NCI-H187 (cell line): ENCODE measurements around the gene TMOD2.

Experiments
- DNase-seq, 2 experiments: peaks; one replicate each; lab custom pipeline; 2025; lab: John Stamatoyannopoulos, UW

The TMOD2 gene

DNA sequence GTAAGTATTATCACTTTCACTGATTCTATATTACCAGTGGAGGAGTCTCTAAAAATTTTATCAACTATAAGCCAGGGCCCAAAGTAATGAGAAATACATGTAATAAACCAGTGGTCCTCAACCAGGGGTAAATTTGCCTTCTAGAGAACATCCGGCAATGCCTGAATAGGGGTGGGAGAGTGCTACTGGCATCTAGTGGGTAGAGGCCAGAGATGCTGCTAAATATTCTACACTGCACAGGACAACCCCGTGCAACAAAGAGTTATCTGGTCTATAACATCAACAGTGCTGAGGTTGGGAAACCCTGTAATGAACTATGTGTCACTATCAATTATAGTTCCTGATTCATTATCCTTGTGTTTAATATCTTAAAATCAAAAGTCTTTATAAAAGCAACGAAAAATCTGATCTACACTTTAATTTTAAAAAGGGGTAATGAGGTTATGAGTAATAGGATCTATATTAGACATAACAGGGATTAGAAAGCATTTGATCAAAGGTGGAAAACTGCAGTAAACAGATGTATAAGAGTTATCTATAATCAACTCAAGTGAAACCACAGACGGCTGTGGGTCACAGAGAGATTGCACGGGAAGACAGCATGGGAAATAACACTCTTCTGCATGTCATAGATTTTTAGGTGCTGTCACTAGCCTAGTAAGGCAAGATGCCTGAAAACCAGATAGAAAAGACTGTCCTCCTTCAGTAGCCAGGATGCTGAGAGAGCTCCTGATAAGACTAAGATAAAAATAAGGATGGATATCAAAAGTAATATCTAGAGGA lies 16.0 kb upstream of the TMOD2 start:
- DNase-seq = no peak

DNA sequence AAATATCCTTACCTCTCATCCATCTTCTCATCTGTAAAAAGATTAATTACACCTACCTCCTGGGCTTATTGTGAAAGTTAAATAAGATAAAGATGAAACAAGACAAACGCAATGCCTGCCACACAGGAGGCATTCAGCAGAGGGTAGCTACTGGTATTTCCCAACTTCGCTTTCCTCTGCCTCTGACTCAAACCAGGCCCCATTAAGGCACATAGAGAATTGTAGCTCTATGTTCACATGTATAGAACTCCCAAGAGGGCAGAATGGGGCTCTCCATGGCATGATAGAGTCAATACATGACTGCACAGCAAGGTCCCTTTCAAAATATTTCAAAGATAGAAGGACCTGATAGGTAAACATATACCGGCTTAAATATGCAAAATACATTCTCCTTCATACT lies 15.3 kb upstream of the TMOD2 start:
- no peak for DNase-seq

DNA sequence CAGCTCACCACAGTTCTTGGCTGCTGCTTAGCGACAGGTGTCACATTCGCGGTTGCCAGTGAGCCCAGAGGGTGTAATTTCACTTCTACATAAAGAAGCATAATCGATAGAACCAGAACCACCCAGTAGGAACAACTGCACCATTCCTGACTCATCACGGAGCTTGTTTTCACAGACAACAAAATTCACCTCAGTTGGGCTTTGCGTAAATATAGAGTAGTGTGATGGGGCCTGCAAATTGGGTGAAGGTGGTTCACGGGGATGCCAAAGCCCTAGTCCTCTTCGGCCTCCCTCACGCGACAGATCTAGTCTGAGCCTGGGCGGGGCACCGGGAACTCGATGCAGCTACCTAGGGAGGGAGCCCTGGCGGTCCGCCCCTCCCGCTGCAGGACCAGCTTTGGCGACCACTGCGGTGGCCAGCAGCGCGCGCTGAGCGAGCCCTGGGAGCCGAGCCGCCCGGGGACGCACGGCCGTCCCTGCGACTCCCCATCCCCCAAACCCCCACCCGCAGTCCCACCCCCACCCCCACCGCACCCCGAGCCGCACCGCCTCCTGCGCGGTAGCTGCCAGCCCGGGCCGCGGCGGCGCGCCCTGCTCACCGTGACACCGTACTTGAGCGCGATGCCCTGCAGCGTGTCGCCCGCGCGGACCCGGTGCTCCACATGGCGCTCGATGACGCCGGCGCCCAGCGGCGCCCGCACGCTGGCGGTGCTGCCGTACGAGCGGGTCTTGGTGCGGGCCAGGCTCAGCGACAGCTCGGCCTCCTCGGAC lies 14.5 kb upstream of the TMOD2 start:
- DNase-seq = no peak

DNA sequence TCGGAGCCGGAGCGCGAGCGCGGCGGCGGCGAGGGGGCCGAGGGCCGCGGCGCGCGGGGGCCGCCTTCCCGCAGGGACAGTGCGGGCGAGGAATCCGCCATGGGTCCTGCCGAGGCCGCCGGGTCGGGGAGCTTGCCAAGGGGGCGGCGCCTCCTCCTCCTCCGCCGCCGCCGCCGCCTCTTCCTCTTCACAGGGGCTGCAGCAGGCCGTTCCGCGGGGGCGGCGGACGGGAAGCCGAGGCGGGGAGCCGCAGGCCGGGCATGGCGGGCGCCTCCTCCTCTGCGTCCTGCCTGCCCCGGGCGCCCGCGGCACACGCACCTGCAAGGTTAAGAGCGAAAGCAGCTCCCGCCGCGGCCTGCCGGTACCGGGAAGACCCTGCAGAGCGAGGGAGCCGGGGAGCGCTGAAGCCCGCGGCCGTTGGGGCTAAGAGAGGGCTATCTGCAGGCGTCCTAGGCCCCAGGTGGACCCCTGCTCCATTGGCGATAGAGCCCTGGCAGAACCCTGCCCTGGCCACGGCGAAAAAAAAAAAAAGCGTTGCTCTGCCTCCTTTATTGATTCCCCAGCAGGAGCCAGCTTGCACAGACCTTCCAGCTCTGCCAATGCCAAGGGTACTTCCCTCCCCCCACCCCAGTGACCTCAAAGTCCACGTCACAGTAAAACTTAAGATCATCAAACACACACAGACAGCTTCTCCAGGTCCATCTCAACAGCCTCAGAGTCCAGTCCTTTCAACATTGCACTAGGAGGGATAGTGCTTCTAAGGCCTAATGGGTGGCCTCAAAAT lies 13.7 kb upstream of the TMOD2 start, which contains the start of gene LYSMD2:
Gene LYSMD2 (minus strand): TSS at position 134 of the 784 bp plus-strand sequence. CDS start 33 bp downstream, at position 101.
- no peak for DNase-seq

DNA sequence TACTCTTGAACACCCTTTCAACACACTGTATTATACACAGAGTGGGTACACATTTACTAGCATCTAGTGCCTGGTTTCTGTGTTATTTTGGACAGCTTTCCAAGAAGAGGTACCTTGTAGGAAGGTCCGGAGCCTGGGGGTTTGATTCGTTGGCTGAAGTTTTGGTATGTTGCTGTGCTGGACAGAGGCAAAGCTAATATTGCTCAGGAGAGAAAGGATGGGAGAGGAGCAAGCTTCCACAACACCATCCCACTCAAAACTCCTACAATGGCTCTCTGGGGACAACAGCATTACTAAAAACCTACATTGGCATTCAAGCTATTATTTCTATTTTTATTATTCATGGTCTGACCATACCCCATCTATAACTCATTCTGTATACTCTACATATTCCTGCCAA lies 12.8 kb upstream of the TMOD2 start:
- no peak for DNase-seq

DNA sequence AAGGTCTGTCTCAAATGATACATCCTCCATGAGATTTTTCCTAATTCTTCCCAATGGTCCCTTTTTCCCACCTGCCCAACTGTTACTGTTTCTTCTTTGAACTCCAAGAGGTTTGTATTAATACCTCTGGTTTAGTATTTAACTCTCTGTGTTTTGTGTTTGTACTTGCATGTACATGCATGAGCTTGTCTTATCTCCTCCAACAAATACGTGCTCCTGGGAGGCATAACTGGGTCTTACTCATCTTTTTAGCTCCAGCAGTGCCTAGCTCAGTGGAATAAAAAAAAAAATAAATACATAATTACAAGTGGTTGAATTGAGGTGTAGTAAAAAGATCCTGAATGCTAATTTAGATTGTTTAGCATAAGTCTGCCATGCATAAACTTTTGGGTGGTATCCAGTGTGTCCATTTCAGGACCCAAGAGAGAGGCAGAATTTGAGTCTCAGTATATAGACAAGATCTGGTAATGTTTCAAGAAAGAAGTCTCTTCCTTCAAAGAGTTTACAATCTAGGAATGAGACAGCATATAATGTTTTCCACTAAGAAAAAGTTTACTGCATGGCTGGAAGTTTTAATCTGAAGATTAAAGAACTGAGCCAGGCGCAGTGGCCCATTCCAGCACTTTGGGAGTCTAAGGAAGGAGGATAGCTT lies 12.2 kb upstream of the TMOD2 start:
- DNase-seq = no peak

DNA sequence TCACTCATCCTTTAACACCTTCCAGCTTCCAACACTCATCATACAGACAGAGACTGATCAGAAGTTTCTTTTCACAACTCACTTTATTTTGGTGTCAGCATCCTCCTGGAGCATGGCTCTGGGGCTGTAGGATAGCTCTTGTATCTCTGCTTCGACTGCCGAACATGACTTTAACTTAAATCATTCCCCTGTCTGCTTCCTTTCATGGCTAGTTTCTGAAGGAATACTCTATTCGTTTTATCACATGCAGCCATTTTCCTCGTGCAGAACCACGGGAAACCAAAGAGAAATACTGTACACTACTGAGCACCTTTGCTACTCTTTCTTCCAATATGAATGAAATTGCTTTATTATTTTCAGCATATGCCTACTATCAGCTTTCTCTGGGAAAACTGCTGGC lies 2.1 kb upstream of the TMOD2 start:
- DNase-seq = no peak

DNA sequence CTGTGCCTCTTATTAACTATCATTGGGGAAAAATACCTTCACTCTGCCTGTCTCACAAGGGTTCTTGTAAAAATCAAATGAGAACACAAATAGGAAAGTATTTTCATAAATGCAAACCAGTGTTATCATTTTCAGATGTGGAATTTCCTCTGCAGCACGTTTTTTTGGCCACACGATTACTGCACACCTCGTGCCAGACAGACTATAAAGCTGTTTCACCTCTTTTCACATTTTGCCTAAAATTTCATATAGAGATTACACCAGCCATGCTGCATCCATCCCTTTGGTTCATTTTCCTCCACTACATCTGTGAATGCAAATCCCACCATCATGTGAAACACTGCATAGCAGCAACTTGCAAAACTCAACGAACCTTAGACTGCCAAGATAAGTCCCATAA lies 1.2 kb upstream of the TMOD2 start:
- no peak for DNase-seq

DNA sequence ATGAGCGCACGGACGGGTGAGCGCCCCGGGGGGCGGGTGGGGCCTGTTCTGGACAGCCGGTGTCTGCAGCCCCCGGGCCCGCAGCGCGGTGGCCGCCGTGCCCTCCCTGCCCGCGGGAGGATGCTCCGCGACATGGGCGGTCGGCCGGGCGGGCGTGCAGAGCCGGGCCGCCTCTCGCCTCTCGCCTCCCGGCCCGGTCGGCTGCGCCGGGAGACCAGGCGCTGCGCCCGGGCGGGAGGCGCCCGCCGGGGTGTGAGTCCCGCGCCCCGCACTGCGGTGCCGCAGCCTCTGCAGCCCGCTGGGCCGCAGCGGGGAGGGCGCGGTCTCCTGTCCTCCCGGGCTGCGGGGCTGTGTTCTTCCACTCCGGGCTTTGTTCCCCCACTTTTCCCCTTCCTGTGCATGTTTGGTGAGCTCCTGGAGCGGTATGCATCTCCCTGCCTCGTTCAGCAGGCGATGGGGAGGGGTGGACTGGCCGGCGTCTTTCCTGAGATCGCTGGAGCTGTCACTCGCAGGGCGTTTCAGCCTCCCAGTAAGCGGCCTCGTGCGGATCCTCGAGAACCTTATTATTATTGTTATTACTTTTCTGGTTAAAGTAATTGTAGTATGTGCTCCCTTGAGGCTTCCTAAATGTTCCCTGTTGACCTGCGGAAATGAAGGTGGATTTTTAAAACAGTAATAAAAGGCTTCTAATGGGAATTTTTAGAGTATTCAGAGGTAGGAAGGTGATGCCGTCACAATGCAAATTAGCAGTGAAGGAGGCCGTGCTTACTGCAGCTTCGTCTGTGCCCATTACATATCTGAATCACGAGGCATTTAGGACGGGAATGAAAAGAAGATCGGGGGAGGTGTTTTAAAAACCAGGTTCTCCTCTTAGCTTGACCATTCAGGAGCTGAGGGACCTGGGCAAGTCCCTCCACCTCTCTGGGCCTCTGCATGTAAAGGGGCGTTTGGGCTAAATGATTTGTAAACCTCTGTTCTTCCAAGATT lies 593 bp downstream of the TMOD2 start:
- no peak for DNase-seq

DNA sequence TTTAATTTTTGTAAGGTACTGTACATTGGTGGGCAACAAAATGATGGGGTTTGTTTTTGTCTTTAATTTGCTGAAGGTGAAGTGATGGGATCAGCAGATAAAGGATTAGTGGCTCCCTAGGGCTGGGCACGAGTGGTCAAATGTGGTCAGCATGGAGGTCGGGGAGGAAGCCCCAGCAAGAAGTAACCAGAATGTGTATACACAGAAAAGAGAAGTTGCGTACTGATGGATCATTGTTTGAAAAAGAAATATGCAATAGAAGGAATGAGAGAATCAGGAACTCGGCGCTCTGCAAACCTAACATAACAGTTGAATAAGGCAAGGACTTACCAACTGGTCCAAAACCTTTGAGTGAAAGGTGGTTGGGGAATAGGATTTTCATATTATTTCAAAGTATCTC lies 1.5 kb downstream of the TMOD2 start:
- no peak for DNase-seq

DNA sequence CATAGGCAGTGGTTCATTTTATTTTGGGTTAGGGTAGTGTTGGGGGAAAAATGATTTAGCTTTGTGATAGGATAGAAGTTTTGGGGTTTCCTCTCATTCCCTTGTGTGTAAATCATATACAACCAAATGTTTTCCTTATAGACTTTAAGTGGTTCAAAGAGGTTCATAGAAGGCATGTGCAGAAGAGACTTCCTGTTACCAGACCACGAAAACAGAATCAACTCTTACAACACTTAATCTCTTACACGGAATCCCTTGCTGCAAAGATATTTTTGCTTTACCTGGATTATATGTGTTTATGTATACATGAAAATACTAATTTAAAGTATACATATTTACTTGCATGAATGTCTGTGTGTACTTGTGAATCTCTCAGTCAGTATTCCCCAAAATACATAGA lies 2.9 kb downstream of the TMOD2 start:
- no peak for DNase-seq

DNA sequence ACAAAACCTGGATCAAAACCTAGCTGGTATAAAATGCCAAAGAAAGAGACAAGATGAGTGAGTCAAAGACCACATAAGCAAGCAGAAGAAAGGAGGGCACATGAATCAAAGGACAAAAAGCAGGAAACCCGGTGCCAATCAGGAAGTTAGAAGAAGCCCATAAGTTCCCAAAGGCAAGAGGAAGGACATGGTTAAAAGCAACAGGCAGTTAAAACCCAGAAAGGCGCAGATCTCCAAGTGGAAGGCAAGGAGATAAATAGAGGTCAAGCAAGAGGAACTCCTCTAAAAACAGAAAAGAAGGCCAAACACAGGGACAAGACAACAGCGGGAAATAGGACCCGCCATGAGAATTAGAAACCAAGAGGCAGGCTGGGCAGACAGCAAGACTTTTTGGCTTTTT lies 4.4 kb downstream of the TMOD2 start:
- DNase-seq = no peak

DNA sequence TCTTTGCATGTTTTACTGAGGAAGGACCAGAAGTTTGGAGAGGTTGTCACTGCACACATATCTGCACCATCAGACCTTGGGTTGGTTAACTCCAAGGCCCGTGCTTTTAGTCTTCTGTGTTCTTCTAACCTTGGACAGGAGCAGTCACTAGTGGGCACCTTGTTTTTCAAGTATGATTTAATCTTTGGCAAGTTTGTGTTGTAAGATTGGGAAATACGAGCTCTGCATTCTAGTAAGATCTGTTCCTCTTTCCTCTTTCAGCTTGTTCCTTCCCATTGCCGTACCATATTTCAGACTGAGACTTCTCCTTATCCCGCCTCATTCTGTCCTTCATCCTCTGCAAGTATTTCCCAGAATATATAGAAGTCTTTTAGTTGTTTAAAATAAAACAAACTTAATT lies 5.1 kb downstream of the TMOD2 start:
- DNase-seq = no peak

DNA sequence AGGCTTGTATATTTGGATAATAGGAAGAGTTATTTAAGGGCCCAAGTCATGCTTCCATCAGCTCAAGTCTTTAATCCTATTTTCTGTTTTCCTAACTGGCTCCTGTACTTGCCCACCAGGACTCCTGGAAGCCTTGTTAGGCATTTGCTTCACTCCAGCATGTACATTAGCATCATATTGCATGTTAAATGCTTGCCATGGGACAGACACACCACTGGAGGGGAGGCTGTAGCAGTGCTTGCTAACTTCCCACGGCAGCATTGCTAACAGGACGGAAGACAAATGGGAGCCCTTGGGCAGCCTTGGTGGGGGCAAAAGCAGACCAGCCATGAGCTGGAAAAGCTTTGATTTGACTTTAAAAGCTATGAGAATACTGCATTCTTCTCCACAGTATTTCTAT lies 6.1 kb downstream of the TMOD2 start:
- DNase-seq = no peak

DNA sequence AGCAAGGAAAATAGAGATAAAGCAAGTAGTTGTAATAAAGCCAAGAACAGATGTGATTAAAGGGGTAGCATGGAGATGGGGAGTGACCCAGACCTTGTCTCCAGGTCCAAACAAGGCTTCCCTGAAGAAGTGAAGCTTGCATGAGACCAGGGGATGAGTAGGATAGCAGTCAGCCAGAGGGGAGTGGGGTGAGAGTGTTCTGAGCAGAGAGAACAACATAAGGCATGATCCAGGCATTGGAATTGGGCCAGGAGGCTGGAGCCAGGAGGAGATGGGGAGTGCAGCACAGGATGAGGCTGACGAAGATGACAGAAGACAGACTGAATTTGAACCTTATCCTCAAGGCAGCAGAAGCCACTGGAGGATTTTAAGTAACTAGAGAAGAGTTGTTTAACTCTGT lies 7.2 kb downstream of the TMOD2 start:
- DNase-seq = no peak

DNA sequence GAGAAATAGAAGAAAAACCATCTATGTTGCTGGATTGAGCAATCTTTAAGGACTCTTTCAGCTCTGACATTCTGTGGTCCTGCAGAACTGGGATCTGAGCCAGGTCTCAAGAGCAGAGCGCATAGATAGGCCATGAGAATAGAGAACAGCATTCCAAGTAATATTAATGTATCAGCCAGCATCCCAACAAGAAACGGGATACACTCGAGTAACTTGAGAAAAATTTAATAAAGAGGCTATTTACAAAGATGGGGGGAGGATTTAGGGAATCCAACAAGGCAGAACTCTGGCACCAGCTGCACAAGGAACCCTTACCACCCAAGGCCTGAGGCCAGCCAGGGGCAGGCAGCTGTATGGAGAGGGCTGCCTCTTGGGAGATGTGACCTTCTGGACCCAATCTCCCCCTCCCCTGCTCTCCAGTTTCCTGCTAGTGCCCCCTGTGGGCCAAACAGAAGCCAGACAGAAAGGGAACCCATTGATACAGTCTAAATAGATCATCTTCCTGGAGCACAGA lies 8.2 kb downstream of the TMOD2 start:
- DNase-seq = no peak

DNA sequence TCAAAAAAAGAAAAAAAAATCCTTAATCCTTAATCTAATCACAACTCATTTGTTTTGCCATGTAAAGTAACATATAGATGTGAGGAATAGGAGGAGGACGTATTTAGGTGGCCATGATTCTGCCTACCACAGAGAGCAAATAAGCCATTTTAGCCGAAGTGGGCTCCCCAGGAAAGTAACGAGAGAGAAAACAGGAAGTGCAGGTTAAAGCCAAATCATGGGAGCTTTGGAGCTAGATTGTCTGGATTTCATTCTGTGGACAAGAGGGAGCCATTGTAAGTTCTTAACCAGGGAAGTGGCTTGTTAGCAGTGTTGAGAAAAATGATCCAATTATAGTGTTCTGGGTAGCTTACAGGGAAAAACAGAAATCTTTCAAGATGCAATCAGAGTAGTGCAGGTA lies 9.4 kb downstream of the TMOD2 start:
- no peak for DNase-seq

DNA sequence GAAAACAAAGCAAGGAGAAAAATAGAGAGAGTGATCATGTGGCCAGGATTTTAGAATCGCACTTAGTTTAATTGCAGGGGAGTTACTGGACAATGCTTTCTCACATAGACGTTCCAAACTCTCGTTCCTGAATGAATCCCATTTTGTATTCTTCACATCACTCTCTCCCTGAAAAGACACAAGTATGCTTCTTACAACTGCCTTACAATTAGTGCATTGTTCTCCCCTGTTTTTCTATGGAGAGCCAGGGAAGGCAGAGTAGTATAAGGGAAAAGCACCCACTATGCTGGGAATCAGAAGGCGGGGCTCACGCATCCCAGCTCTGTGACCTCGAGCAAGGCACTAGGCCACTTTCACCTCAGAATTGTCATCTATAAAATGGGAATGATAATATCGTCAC lies 14.4 kb downstream of the TMOD2 start:
- no peak for DNase-seq

DNA sequence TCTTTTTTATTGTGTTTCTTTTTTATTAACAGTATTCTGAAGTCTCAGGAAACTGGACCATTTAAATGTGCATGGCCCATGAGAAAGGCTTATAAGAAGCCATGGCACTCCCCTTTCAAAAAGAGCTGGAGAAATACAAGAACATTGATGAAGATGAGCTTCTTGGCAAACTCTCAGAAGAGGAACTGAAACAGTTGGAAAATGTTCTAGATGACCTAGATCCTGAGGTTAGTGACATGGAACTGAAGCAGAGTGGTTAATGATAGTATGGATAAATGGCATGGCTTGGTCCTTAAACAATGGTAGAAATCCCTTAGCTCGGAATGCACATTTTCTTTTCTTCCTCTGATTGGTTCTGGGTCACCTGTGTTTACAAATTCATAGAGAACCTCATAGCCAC lies 14.9 kb downstream of the TMOD2 start:
- DNase-seq = no peak

DNA sequence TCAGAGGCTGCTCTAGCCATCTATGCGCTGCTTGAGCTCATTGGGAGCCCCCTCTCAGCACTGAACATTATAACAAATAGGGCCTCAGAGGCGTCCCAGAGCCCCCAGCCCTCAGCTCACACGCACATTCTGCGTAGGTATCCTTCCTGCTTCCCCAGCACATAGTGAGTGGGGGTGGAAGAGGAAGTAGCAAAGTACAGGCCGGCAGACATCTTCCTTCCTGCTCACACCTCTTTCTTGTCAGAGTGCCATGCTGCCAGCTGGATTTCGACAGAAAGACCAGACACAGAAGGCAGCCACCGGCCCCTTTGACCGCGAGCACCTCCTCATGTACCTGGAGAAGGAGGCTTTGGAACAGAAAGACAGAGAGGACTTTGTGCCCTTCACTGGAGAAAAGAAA lies 16.6 kb downstream of the TMOD2 start:
- DNase-seq = no peak

DNA sequence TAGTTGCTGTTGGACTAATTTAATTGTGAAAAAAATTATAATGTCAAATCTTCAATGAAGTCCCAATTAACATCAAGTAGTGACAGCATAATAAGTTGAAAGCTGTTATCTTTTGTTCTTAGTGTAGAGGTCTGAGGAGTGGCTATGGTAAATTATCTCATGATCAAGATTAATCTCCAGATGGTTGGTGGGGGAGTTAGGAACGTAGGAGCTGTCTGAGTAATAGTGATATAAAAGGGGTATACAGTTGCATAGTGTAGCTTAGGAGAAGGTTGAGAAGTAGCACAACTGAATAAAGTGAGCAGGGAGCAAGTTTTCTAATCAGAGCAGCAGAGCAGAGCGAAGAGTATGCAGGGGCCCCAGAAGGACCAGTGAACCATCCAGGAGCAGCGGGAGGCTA lies 19.5 kb downstream of the TMOD2 start:
- DNase-seq = no peak
